ENCODE data around the gene CRB2.

CRB2 gene

GRCh38 chr9:123346826-123347225 lies 9.2 kb upstream of the CRB2 start:
- no peak for DNase-seq

GRCh38 chr9:123347289-123348060 lies 8.5 kb upstream of the CRB2 start:
- DNase-seq: no peak

GRCh38 chr9:123348317-123348992 lies 7.5 kb upstream of the CRB2 start:
- no peak for DNase-seq

- DNase-seq: no peak
These were observed 7.0 kb upstream of the CRB2 start for GRCh38 chr9:123349033-123349432.

- peak in 30 of 51 donors; percentile 14 to 67 (median 36) for DNase-seq
These were observed 6.1 kb upstream of the CRB2 start for GRCh38 chr9:123349691-123350480.

- DNase-seq: no peak
These were observed 5.2 kb upstream of the CRB2 start for GRCh38 chr9:123350590-123351310.

- no peak for DNase-seq
These were observed 3.0 kb upstream of the CRB2 start for GRCh38 chr9:123353041-123353440.

- DNase-seq: peak in 44 of 51 donors; percentile 12 to 81 (median 58)
These were observed 1.9 kb upstream of the CRB2 start for GRCh38 chr9:123353984-123354591.

- peak in 19 of 51 donors; percentile 20 to 68 (median 48) for DNase-seq
These were observed 1.0 kb upstream of the CRB2 start for GRCh38 chr9:123354806-123355508.

GRCh38 chr9:123356851-123357742 lies 1.1 kb downstream of the CRB2 start:
- peak in 20 of 51 donors; percentile 22 to 64 (median 44) for DNase-seq

GRCh38 chr9:123357743-123358059 lies 1.7 kb downstream of the CRB2 start:
- no peak for DNase-seq

- DNase-seq: peak in 40 of 51 donors; percentile 18 to 87 (median 68)
These were observed 2.3 kb downstream of the CRB2 start for GRCh38 chr9:123358181-123358905.

GRCh38 chr9:123359106-123359505 lies 3.1 kb downstream of the CRB2 start:
- no peak for DNase-seq

- DNase-seq: no peak
These were observed 3.5 kb downstream of the CRB2 start for GRCh38 chr9:123359546-123359945.

- peak in 6 of 51 donors; percentile 15 to 64 (median 36) for DNase-seq
These were observed 4.4 kb downstream of the CRB2 start for GRCh38 chr9:123360161-123361085.

GRCh38 chr9:123361086-123361730 lies 5.2 kb downstream of the CRB2 start:
- DNase-seq: no peak

All from hypothalamus (tissue), 51 donors.